HepG2 (cell line): Measurements from ENCODE around the gene OTOP2. TPM values are rescaled to one million over a fixed set of nuclear protein-coding genes. Genes with fewer than 3 reads are reported as not detected.

ENCODE experiments used
- ATAD3A ChIP-seq: sonication (generic); formaldehyde crosslinking; IDR thresholded peaks from 2 replicates; pipeline ENCODE4 v1.4.0; 2020; ENCODE audit warnings: missing genetic modification reagents
- BCL6 ChIP-seq: IDR thresholded peaks from 2 replicates; pipeline ENCODE4 v1.6.1; 2016; ENCODE audit warnings: missing genetic modification reagents, missing compliant biosample characterization
- CBX2 ChIP-seq, 2 experiments: fragments of 200-600 bp in 1 of 2; sonication (generic); formaldehyde crosslinking in 1 of 2; IDR thresholded peaks; 2 replicates each; pipeline versions ENCODE4 v1.7.0 to v1.8.1; 2018 to 2022; ENCODE audit warnings: low read depth in 2 of 2, low read length in 1 of 2, mild to moderate bottlenecking in 1 of 2, missing genetic modification reagents in 1 of 2
- CHCHD3 ChIP-seq: sonication (generic); formaldehyde crosslinking; IDR thresholded peaks from 2 replicates; pipeline ENCODE4 v1.8.0; 2022; ENCODE audit warnings: mild to moderate bottlenecking, missing genetic modification reagents, moderate library complexity
- DRAP1 ChIP-seq: IDR thresholded peaks from 2 replicates; pipeline ENCODE4 v1.6.1; 2016; ENCODE audit warnings: missing genetic modification reagents, missing compliant biosample characterization
- FOSL2 ChIP-seq: sonication (generic); formaldehyde crosslinking; IDR thresholded peaks from 2 replicates; pipeline ENCODE4 v1.4.0; 2020; ENCODE audit warnings: missing genetic modification reagents
- GATAD1 ChIP-seq: IDR thresholded peaks from 2 replicates; pipeline ENCODE4 v1.6.1; 2016; ENCODE audit warnings: missing genetic modification reagents, missing compliant biosample characterization
- HDAC1 ChIP-seq: sonication (generic); formaldehyde crosslinking; IDR thresholded peaks from 2 replicates; pipeline ENCODE4 v1.5.1; 2020; ENCODE audit warnings: mild to moderate bottlenecking, missing genetic modification reagents
- HNRNPL ChIP-seq: fragments of 200-400 bp; formaldehyde crosslinking; IDR thresholded peaks from 2 replicates; pipeline ENCODE4 v1.6.1; 2017; ENCODE audit warnings: mild to moderate bottlenecking, low read depth, low read length
- JARID2 ChIP-seq: sonication (generic); formaldehyde crosslinking; IDR thresholded peaks from 2 replicates; pipeline ENCODE4 v1.8.1; 2023; ENCODE audit warnings: missing genetic modification reagents, inconsistent platforms; ENCODE audit not compliant: insufficient replicate concordance
- LCORL ChIP-seq, 2 experiments: fragments of 450-650 bp in 1 of 2; sonication (generic) in 1 of 2; formaldehyde crosslinking in 1 of 2; IDR thresholded peaks; 2 replicates each; pipeline versions ENCODE4 v1.5.0 to v1.6.1; 2017 to 2020; ENCODE audit warnings: antibody characterized with exemption in 1 of 2, missing genetic modification reagents in 1 of 2
- MED8 ChIP-seq: sonication (generic); formaldehyde crosslinking; IDR thresholded peaks from 2 replicates; pipeline ENCODE4 v1.8.1; 2023; ENCODE audit warnings: mild to moderate bottlenecking, missing genetic modification reagents; ENCODE audit not compliant: insufficient replicate concordance
- MIER3 ChIP-seq: IDR thresholded peaks from 2 replicates; pipeline ENCODE4 v1.6.1; 2016; ENCODE audit warnings: missing compliant biosample characterization, borderline replicate concordance
- NFE2L1 ChIP-seq: sonication (generic); formaldehyde crosslinking; IDR thresholded peaks from 2 replicates; pipeline ENCODE4 v1.4.0; 2020; ENCODE audit warnings: missing genetic modification reagents, mild to moderate bottlenecking, borderline replicate concordance
- NFIC ChIP-seq: IDR thresholded peaks from 2 replicates; pipeline ENCODE4 v1.6.1; 2012; ENCODE audit warnings: mild to moderate bottlenecking, low read length, inconsistent platforms
- POLR2A ChIP-seq, 2 experiments: IDR thresholded peaks; 2 replicates each; pipeline ENCODE4 v1.6.1; 2011; ENCODE audit warnings: low read depth in 2 of 2, low read length in 2 of 2, mild to moderate bottlenecking in 1 of 2, moderate library complexity in 1 of 2; ENCODE audit not compliant: insufficient read depth in 1 of 2
- RFXANK ChIP-seq: IDR thresholded peaks from 2 replicates; pipeline ENCODE4 v1.6.1; 2016
- RFXAP ChIP-seq: sonication (generic); formaldehyde crosslinking; IDR thresholded peaks from 2 replicates; pipeline ENCODE4 v1.4.0; 2020; ENCODE audit warnings: missing genetic modification reagents, borderline replicate concordance
- SP1 ChIP-seq, 2 experiments: fragments of 450-650 bp in 1 of 2; sonication (generic) in 1 of 2; formaldehyde crosslinking in 1 of 2; IDR thresholded peaks; 2 replicates each; pipeline versions ENCODE4 v1.4.0 to v1.6.1; 2016 to 2020; ENCODE audit warnings: missing genetic modification reagents in 1 of 2
- ZBTB4 ChIP-seq: sonication (generic); formaldehyde crosslinking; IDR thresholded peaks from 2 replicates; pipeline ENCODE4 v1.4.0; 2020; ENCODE audit warnings: missing genetic modification reagents, mild to moderate bottlenecking, borderline replicate concordance
- ZNF136 ChIP-seq: sonication (generic); formaldehyde crosslinking; IDR thresholded peaks from 2 replicates; pipeline ENCODE4 v1.8.1; 2022; ENCODE audit warnings: low read depth, mild to moderate bottlenecking, moderate library complexity, missing genetic modification reagents
- ZNF354B ChIP-seq: sonication (generic); formaldehyde crosslinking; IDR thresholded peaks from 2 replicates; pipeline ENCODE4 v1.8.0; 2022; ENCODE audit warnings: mild to moderate bottlenecking, missing genetic modification reagents
- ZNF382 ChIP-seq: sonication (generic); formaldehyde crosslinking; IDR thresholded peaks from 2 replicates; pipeline ENCODE4 v1.5.0; 2020; ENCODE audit warnings: missing genetic modification reagents, mild to moderate bottlenecking, borderline replicate concordance
- ZNF619 ChIP-seq: sonication (generic); formaldehyde crosslinking; IDR thresholded peaks from 2 replicates; pipeline ENCODE4 v1.4.0; 2020; ENCODE audit warnings: mild to moderate bottlenecking, missing genetic modification reagents
- ZNF737 ChIP-seq: sonication (generic); formaldehyde crosslinking; IDR thresholded peaks from 2 replicates; pipeline ENCODE4 v1.5.0; 2020; ENCODE audit warnings: missing genetic modification reagents, mild to moderate bottlenecking, borderline replicate concordance
- polyA plus RNA-seq, 8 experiments: library from polyadenylated mRNA; depleted of rRNA in 3 of 8; stranded (reverse) in 7 of 8; unstranded in 1 of 8; fragments of >200 nt; fragmentation: Illumina TruSeq in 4 of 8; extraction: Trizol in 4 of 8; gene quantifications; 2 replicates each; pipeline versions ENCODE4 v1.2.1 to v1.2.3, GENCODE V29; 2011 to 2016; ENCODE audit warnings: low read depth in 4 of 8, missing spikeins in 1 of 8, mixed read lengths in 1 of 8; ENCODE audit not compliant: insufficient read depth in 1 of 8
- total RNA-seq, 5 experiments: library from RNA; depleted of rRNA; stranded (reverse); fragments of >200 nt; fragmentation: Illumina TruSeq; extraction: Trizol; gene quantifications; 2 replicates each; pipeline ENCODE4 v1.2.3, GENCODE V29; 2016; ENCODE audit warnings: low read depth in 1 of 5
- TF ChIP-seq, protein P1 (sequence below): sonication (generic); formaldehyde crosslinking; IDR thresholded peaks from 2 replicates; pipeline ENCODE4 v1.5.0; 2020; ENCODE audit warnings: mild to moderate bottlenecking, missing genetic modification reagents

OTOP2 gene
- total and polyA plus RNA-seq, 2 of the 13 experiments (the other 11 are each of a cell fraction or from before 2014, with no cell fraction given) = not detected

DNA sequence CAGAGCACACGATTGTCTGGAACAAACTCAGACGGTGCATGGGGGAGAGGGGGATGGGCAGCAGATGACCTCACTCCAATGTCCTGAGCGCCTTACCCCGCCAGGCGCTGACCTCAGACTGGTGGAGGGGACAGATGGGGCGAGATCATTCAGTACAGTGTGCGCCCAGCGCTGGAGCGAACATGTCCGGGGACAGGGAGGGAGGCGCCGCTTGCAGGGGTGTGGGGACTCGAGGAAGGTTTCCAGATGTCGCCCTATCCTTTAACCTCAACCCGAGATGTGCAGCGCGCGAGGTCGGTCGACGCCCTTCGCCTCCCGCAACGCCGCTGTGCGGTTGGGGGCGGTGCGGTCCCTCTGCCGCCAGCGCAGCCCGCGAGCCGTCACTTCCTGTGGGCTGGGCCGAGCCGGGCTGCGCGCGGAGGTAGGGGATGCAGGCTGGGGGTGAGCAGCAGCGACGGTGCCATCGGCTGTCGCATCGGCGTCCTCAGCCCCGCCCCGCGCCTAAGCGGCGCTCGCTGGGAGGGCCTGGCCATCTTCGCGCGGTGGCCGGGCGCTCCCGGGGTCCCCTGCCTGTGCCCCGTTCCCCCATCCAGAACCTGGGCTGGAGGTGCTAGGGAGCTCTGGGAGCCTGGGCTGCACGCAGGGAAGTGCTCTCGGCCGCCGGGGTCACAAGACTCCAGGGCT, 58.0 kb downstream of the OTOP2 start (continued):
- peak; percentile 87 for TF ChIP-seq CHCHD3 (CRISPR knock-in tag)
- TF ChIP-seq ZNF737 (CRISPR knock-in tag) = no peak
- no peak for TF ChIP-seq LCORL (IDR thresholded peaks at IDR 0.05)
- peak; percentile 74; the same call in 1 of the 2 replicates for TF ChIP-seq LCORL (CRISPR knock-in tag; IDR thresholded peaks at IDR 0.05)
- TF ChIP-seq ZNF382 (CRISPR knock-in tag) = no peak
- no peak for TF ChIP-seq ZNF136 (CRISPR knock-in tag)
- 0 out of 2 replicates have a peak, but pooled peaks have one; percentile 8 for TF ChIP-seq RFXANK (CRISPR knock-in tag)
- TF ChIP-seq ZNF354B (CRISPR knock-in tag) = no peak
- TF ChIP-seq MED8 = peak; percentile 48
- peak; percentile 92 for TF ChIP-seq HDAC1 (CRISPR knock-in tag)
- peak; percentile 82 for TF ChIP-seq DRAP1 (CRISPR knock-in tag)
- peak; percentile 52 for TF ChIP-seq BCL6 (CRISPR knock-in tag)
- no peak for TF ChIP-seq NFE2L1 (CRISPR knock-in tag)
- TF ChIP-seq HNRNPL = no peak
- TF ChIP-seq JARID2 (CRISPR knock-in tag) = no peak
- no peak for TF ChIP-seq ATAD3A (CRISPR knock-in tag)
- peak; percentile 80; the same call in 1 of the 2 replicates for TF ChIP-seq RFXAP (CRISPR knock-in tag)
- TF ChIP-seq ZNF619 = peak; percentile 98
- peak; percentile 92; the same call in 1 of the 2 replicates for TF ChIP-seq ZBTB4 (CRISPR knock-in tag)
- TF ChIP-seq CBX2 (IDR thresholded peaks at IDR 0.05; ENCODE audit: low read depth, low read length) = no peak
- TF ChIP-seq CBX2 (CRISPR knock-in tag; IDR thresholded peaks at IDR 0.05; ENCODE audit: low read depth) = no peak; the same call in 1 of the 2 replicates
- TF ChIP-seq POLR2A (IDR thresholded peaks at IDR 0.05; ENCODE audit: insufficient read depth in 1 of 2, low read depth in 2 of 2, low read length in 2 of 2) = peak; percentile 74 to 95
- TF ChIP-seq, protein P1, sequence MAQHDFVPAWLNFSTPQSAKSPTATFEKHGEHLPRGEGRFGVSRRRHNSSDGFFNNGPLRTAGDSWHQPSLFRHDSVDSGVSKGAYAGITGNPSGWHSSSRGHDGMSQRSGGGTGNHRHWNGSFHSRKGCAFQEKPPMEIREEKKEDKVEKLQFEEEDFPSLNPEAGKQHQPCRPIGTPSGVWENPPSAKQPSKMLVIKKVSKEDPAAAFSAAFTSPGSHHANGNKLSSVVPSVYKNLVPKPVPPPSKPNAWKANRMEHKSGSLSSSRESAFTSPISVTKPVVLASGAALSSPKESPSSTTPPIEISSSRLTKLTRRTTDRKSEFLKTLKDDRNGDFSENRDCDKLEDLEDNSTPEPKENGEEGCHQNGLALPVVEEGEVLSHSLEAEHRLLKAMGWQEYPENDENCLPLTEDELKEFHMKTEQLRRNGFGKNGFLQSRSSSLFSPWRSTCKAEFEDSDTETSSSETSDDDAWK = no peak
- no peak for TF ChIP-seq SP1 (IDR thresholded peaks at IDR 0.05)
- peak; percentile 79 for TF ChIP-seq SP1 (CRISPR knock-in tag; IDR thresholded peaks at IDR 0.05)
- peak; percentile 80 for TF ChIP-seq GATAD1 (CRISPR knock-in tag)
- peak; percentile 45; the same call in 1 of the 2 replicates for TF ChIP-seq MIER3
- no peak for TF ChIP-seq NFIC
- no peak; the same call in 1 of the 2 replicates for TF ChIP-seq FOSL2 (CRISPR knock-in tag)
